ENCODE measurements around the gene STK24. TPM values are rescaled to one million over a fixed set of nuclear protein-coding genes. Genes with fewer than 3 reads are reported as not detected.

The STK24 gene
- total RNA-seq, 1 donor from 2014 or later: 190 TPM

- peaks cover 1% of the 10 kb centered on the region for H3K36me3 ChIP-seq (ENCODE audit: control insufficient read depth, insufficient read depth, low read length)
- no peak overlapping the region for H3K4me3 ChIP-seq (ENCODE audit: low read depth, low read length)
- TF ChIP-seq CTCF (IDR thresholded peaks at IDR 0.05; ENCODE audit: insufficient read depth, low read length, poor library complexity, severe bottlenecking): no peak
- no peak for DNase-seq (ENCODE audit: low read depth)
- H3K27me3 ChIP-seq (ENCODE audit: control insufficient read depth, insufficient read depth, low read length): no peaks in the 10 kb centered on the region
Observed at GRCh38 chr13:98459171-98459681, 117.7 kb downstream of the STK24 start.

GRCh38 chr13:98458431-98458830 lies 118.5 kb downstream of the STK24 start:
- no peak for TF ChIP-seq CTCF (IDR thresholded peaks at IDR 0.05; ENCODE audit: insufficient read depth, low read length, poor library complexity, severe bottlenecking)
- no peak for DNase-seq (ENCODE audit: low read depth)
- Histone ChIP-seq H3K27me3 (ENCODE audit: control insufficient read depth, insufficient read depth, low read length) (no peaks in the 10 kb centered on the region), H3K36me3 (ENCODE audit: control insufficient read depth, insufficient read depth, low read length) (peaks cover 1% of the 10 kb centered on the region), H3K4me3 (ENCODE audit: low read depth, low read length) (no peak overlapping the region)

- Histone ChIP-seq H3K27me3 (ENCODE audit: control insufficient read depth, insufficient read depth, low read length) (no peaks in the 10 kb centered on the region), H3K4me3 (ENCODE audit: low read depth, low read length) (no peak overlapping the region), H3K36me3 (ENCODE audit: control insufficient read depth, insufficient read depth, low read length) (peaks cover 1% of the 10 kb centered on the region)
- no peak for TF ChIP-seq CTCF (IDR thresholded peaks at IDR 0.05; ENCODE audit: insufficient read depth, low read length, poor library complexity, severe bottlenecking)
- DNase-seq (ENCODE audit: low read depth): no peak
Observed at GRCh38 chr13:98457053-98457452, 119.9 kb downstream of the STK24 start.

GRCh38 chr13:98456413-98456845 lies 120.5 kb downstream of the STK24 start:
- Histone ChIP-seq H3K4me3 (ENCODE audit: low read depth, low read length) (no peak overlapping the region), H3K27me3 (ENCODE audit: control insufficient read depth, insufficient read depth, low read length) (no peaks in the 10 kb centered on the region), H3K36me3 (ENCODE audit: control insufficient read depth, insufficient read depth, low read length) (peaks cover 1% of the 10 kb centered on the region)
- TF ChIP-seq CTCF (IDR thresholded peaks at IDR 0.05; ENCODE audit: insufficient read depth, low read length, poor library complexity, severe bottlenecking): no peak
- no peak for DNase-seq (ENCODE audit: low read depth)

- TF ChIP-seq CTCF (IDR thresholded peaks at IDR 0.05; ENCODE audit: insufficient read depth, low read length, poor library complexity, severe bottlenecking): no peak
- Histone ChIP-seq H3K27me3 (ENCODE audit: control insufficient read depth, insufficient read depth, low read length) (no peaks in the 10 kb centered on the region), H3K36me3 (ENCODE audit: control insufficient read depth, insufficient read depth, low read length) (peaks cover 2% of the 10 kb centered on the region), H3K4me3 (ENCODE audit: low read depth, low read length) (no peak overlapping the region)
- DNase-seq (ENCODE audit: low read depth): no peak
Observed at GRCh38 chr13:98454389-98454881, 122.5 kb downstream of the STK24 start.

All from kidney epithelial cell (primary cell).